ENCODE measurements around the gene PSMF1. TPM values are rescaled to one million over a fixed set of nuclear protein-coding genes. Genes with fewer than 3 reads are reported as not detected.
A peak's percentile ranks its signal among the peaks of the same experiment; 100 is the strongest.

PSMF1 gene
- total and polyA plus RNA-seq, 2 donors (not counting 1 experiment from before 2014, with no cell fraction given): 26.4 to 141 TPM

GRCh38 chr20:1205802-1206201 lies 87.4 kb downstream of the PSMF1 start:
- no peaks in the 10 kb centered on the region for H3K4me1 ChIP-seq (ENCODE audit: control insufficient read depth, extremely low read depth, insufficient read depth, low read length)
- H3K27ac ChIP-seq (ENCODE audit: insufficient read depth, low read length): no peak overlapping the region
- H2AFZ ChIP-seq (ENCODE audit: low read length): no peak overlapping the region
- no peaks in the 10 kb centered on the region for H3K9me3 ChIP-seq (ENCODE audit: control insufficient read depth, insufficient read depth, low read depth, low read length)
- H3K9ac ChIP-seq (ENCODE audit: insufficient read depth, low read length): no peak overlapping the region
- no peak overlapping the region for H3K4me3 ChIP-seq (replicated peaks in 1 of 4; ENCODE audit: control extremely low read depth in 1 of 4, insufficient read depth in 1 of 4, low read depth in 3 of 4, low read length in 4 of 4)
- H3K4me2 ChIP-seq (ENCODE audit: extremely low read depth, insufficient read depth, low read length): no peak overlapping the region
- H4K20me1 ChIP-seq (ENCODE audit: control insufficient read depth, extremely low read depth, insufficient read depth, low read length): no peaks in the 10 kb centered on the region
- no peak for DNase-seq (ENCODE audit: low read depth in 2 of 2)
- no peak for TF ChIP-seq CTCF (conservative IDR thresholded peaks at IDR 0.05 in 1 of 2, IDR thresholded peaks at IDR 0.05 in 1 of 2; ENCODE audit: low read depth in 1 of 2, low read length in 2 of 2)
- no peak for TF ChIP-seq EZH2 (IDR thresholded peaks at IDR 0.05; ENCODE audit: low read length, missing control alignments)
- H3K36me3 ChIP-seq (ENCODE audit: control insufficient read depth, insufficient read depth, low read length): no peaks in the 10 kb centered on the region
- H3K79me2 ChIP-seq (ENCODE audit: control insufficient read depth, insufficient read depth, low read length): no peaks in the 10 kb centered on the region
- H3K27me3 ChIP-seq (ENCODE audit: control insufficient read depth, insufficient read depth, low read length): peaks cover 24% of the 10 kb centered on the region

DNA sequence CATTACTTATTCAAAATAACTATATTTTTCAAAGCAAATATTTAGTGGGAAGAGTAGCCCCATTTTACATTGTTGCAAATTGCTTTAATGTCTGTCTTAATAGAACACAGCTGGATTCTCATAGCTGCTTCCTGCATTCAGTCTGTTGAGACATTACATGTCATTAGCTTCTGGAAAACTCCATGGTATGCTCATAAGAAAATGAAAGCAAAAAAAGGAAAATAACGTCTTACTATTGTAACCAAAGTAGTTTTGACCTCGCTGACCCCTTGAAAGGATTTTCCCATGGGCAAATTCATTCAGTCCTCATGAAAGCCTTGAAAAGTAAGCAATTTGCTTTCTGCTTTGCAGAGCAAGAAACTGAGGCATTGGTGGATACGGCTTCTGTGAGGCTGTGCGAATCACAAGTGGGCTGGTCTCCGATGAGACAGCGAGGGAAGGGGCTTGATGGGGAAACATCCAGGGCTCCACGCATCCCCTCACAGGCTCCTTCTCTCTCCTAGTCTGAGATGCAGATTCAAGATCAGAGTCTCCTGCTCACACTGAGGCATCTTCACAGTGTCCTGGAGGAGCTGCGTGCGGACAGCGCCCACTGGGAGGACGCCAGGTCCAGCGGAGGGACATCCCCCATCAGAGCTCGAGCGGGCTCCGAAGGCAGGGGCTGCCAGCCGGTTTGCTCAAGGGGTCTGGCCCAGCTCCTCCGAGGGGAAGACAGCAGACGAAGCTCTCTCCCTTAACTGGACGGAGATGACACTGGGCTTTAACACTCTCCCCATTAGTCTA lies 88.2 kb downstream of the PSMF1 start:
- Histone ChIP-seq H4K20me1 (ENCODE audit: control insufficient read depth, extremely low read depth, insufficient read depth, low read length) (no peaks in the 10 kb centered on the region), H3K4me1 (ENCODE audit: control insufficient read depth, extremely low read depth, insufficient read depth, low read length) (no peaks in the 10 kb centered on the region), H3K9ac (ENCODE audit: insufficient read depth, low read length) (no peak overlapping the region), H3K79me2 (ENCODE audit: control insufficient read depth, insufficient read depth, low read length) (no peaks in the 10 kb centered on the region), H3K4me2 (ENCODE audit: extremely low read depth, insufficient read depth, low read length) (peak overlapping the region; percentile 13), H2AFZ (ENCODE audit: low read length) (no peak overlapping the region), H3K4me3 (replicated peaks in 1 of 4; ENCODE audit: control extremely low read depth in 1 of 4, insufficient read depth in 1 of 4, low read depth in 3 of 4, low read length in 4 of 4) (peak overlapping the region in 1 of 4 experiments; percentile 28), H3K27me3 (ENCODE audit: control insufficient read depth, insufficient read depth, low read length) (peaks cover 24% of the 10 kb centered on the region), H3K36me3 (ENCODE audit: control insufficient read depth, insufficient read depth, low read length) (no peaks in the 10 kb centered on the region), H3K27ac (ENCODE audit: insufficient read depth, low read length) (no peak overlapping the region), H3K9me3 (ENCODE audit: control insufficient read depth, insufficient read depth, low read depth, low read length) (no peaks in the 10 kb centered on the region)
- DNase-seq (ENCODE audit: low read depth in 2 of 2): no peak
- no peak for TF ChIP-seq EZH2 (IDR thresholded peaks at IDR 0.05; ENCODE audit: low read length, missing control alignments)
- TF ChIP-seq CTCF (conservative IDR thresholded peaks at IDR 0.05 in 1 of 2, IDR thresholded peaks at IDR 0.05 in 1 of 2; ENCODE audit: low read depth in 1 of 2, low read length in 2 of 2): no peak

- H3K9ac ChIP-seq (ENCODE audit: insufficient read depth, low read length): no peak overlapping the region
- H3K79me2 ChIP-seq (ENCODE audit: control insufficient read depth, insufficient read depth, low read length): no peaks in the 10 kb centered on the region
- H3K36me3 ChIP-seq (ENCODE audit: control insufficient read depth, insufficient read depth, low read length): no peaks in the 10 kb centered on the region
- no peaks in the 10 kb centered on the region for H3K9me3 ChIP-seq (ENCODE audit: control insufficient read depth, insufficient read depth, low read depth, low read length)
- H3K4me2 ChIP-seq (ENCODE audit: extremely low read depth, insufficient read depth, low read length): no peak overlapping the region
- H3K4me3 ChIP-seq (replicated peaks in 1 of 4; ENCODE audit: control extremely low read depth in 1 of 4, insufficient read depth in 1 of 4, low read depth in 3 of 4, low read length in 4 of 4): no peak overlapping the region
- H4K20me1 ChIP-seq (ENCODE audit: control insufficient read depth, extremely low read depth, insufficient read depth, low read length): no peaks in the 10 kb centered on the region
- H3K4me1 ChIP-seq (ENCODE audit: control insufficient read depth, extremely low read depth, insufficient read depth, low read length): no peaks in the 10 kb centered on the region
- no peak for DNase-seq (ENCODE audit: low read depth in 2 of 2)
- H2AFZ ChIP-seq (ENCODE audit: low read length): no peak overlapping the region
- TF ChIP-seq EZH2 (IDR thresholded peaks at IDR 0.05; ENCODE audit: low read length, missing control alignments): peak; percentile 45
- no peak for TF ChIP-seq CTCF (conservative IDR thresholded peaks at IDR 0.05 in 1 of 2, IDR thresholded peaks at IDR 0.05 in 1 of 2; ENCODE audit: low read depth in 1 of 2, low read length in 2 of 2)
- H3K27ac ChIP-seq (ENCODE audit: insufficient read depth, low read length): no peak overlapping the region
- H3K27me3 ChIP-seq (ENCODE audit: control insufficient read depth, insufficient read depth, low read length): peaks cover 24% of the 10 kb centered on the region
Measured at GRCh38 chr20:1207293-1207878, 89.0 kb downstream of the PSMF1 start.

Data from fibroblast of lung (primary cell).